GM18502 (cell line): Measurements from ENCODE around the gene TMEM242.

ENCODE experiments used
- ATAC-seq: cut with Tn5 transposase; IDR thresholded peaks from one replicate; pipeline ENCODE4 v1.9.1; 2021; ENCODE audit warnings: mild to moderate bottlenecking; ENCODE audit not compliant: unreplicated experiment, poor library complexity

The TMEM242 gene

DNA sequence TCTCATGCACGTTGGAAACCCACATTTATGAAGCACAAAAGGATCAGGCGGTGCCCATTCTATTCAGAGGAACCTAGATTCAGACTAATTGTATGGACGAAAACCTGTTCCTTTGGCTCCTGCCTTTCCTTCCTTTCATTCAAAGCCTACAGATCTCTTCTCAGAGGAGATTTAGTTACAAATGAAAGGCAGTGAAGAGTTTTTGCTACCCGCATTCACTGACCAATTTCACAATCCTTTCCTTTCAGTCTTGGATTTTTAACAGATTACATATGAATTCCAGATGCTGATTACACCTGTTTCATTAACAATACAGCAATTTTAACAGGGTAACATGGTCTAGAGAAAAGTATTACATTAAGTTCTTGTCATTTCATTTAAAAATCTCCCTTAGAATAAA is 32.0 kb downstream of the TMEM242 start:
- no peak for ATAC-seq

- no peak for ATAC-seq
These were observed 32.5 kb downstream of the TMEM242 start for GRCh38 chr6:157290797-157291196.

DNA sequence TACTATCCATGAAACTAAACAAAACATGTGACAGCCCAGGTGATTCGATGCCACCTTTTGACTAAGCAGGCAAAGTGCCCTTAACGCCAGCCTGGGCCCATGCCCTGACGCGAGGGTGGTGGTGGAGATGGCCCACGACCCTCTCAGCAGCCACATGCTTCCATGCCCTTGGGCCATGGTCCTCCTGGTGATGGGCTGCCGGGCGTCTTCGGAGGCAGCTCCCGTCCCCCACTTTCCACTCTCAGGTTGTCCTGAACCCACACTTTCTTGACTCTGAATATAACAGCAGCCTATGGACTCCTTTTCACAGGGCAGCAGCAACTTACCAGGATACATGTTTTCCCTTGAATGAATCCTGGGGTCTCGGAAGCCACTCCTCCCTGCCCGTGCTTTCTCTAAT is 33.6 kb downstream of the TMEM242 start:
- no peak for ATAC-seq

DNA sequence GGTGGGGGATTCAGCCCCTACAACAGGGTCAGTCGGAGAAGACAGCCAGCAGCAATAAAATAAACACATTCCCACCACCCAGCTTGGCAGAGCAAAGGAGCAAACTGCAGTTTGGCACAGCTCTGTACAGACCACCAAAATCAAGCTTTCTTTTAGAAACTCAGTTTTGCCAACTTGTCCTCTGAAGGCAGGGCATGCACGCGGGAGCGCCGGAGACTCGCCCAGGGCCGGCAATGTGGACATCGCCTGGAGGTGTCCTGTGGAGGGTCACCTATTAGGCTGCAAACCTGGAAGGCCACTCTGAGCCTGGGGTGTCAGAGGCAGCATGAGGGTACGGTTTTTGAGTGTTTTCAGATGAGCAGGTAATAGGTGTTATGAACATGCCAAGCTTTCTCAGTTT is 34.7 kb downstream of the TMEM242 start:
- ATAC-seq, result no peak

- no peak for ATAC-seq
These were observed 35.4 kb downstream of the TMEM242 start for GRCh38 chr6:157287923-157288322.

- ATAC-seq, result no peak
These were observed 36.0 kb downstream of the TMEM242 start for GRCh38 chr6:157287247-157287850.

DNA sequence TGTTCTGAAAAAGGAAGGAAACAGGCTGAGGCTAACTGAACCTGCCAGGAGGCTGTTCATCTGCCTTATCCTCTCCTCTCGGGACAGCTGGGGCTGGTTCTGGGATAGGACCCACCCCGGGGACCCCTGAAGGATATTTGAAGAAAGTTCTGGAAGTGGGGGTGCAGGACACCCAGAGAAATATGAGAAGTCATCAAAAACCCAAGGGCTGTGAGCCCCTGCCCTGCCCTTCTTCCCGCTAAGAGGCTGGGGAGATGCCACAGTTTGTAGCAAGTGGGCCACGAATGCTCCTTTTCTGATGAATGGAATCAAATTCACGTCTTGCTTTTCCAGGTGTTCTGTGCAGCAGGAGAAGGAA is 37.9 kb downstream of the TMEM242 start:
- no peak for ATAC-seq

- ATAC-seq, result no peak
These were observed 38.4 kb downstream of the TMEM242 start for GRCh38 chr6:157284738-157285421.

DNA sequence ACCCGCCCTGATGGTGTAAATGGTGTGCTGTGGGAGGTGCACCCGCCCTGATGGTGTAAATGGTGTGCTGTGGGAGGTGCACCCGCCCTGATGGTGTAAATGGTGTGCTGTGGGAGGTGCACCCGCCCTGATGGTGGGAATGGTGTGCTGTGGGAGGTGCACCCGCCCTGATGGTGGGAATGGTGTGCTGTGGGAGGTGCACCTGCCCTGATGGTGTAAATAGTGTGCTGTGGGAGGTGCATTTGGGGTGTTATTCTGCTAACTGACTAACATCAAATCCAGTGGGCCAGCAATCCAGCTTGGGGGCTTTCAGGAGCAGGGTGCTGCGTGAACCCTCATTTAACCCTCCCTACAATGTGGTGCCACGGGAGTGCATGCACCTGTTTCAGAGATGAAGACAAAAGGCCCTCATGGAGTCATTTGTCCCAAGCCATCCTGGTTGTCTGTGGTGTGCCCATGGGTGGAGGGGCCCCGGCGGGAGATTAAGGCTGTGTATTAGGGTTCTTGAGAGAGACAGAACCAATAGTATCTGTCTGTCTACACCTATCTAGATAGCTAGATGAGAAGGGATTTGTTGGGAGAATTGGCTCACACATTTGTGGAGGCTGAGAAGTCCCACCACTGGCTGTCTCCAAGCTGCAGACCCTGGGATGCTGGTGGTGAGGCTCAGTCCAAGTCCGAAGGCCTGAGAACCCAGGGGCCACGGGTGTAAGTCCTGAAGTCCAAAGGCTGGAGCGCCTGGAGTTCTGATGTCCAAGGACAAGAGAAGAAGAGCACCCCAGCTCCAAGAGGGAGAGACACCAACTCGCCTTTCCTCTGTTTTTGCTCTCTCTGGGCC is 39.2 kb downstream of the TMEM242 start:
- no peak for ATAC-seq

GRCh38 chr6:157283330-157283898 is 39.9 kb downstream of the TMEM242 start:
- no peak for ATAC-seq

DNA sequence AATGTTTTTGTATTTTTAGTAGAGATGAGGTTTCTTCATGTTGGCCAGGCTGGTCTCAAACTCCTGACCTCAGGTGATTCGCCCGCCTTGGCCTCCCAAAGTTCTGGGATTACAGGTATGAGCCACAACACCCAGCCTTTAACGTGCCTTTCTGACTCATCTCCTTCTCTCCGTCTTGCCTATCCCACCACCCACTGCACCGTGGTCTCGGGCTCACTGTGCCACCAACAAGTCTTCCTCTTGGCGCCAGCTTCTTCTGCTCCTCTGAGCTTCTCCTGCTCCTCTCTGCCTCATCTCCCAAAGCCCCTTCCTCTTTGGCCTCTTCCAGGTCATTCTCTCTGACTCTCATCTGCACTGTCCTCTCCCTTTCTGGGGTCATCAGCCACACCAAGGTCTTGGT is 41.0 kb downstream of the TMEM242 start:
- no peak for ATAC-seq

GRCh38 chr6:157281570-157281969 is 41.7 kb downstream of the TMEM242 start:
- no peak for ATAC-seq

GRCh38 chr6:157280947-157281346 is 42.4 kb downstream of the TMEM242 start:
- ATAC-seq, result no peak

- no peak for ATAC-seq
These were observed 43.2 kb downstream of the TMEM242 start for GRCh38 chr6:157280157-157280556.

DNA sequence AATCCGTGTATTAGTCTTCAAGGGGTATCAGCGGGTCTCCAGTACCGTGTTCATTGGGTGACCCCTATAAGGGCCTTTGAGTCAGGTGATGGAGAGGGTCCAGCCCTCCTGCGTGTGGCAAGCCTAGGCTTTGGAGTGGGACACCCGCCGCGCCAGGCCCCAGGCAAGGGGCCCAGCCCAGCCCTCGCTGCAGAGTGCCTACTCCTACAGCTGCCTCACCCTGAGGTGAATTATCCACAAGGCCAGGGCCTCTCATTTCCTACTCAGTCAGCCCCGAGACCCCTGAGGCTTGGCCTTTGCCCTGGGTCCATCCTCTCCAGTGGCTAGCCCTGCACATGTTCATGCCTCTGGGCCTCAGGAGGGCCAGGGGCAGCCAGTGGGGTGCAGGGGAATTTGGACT is 45.1 kb downstream of the TMEM242 start:
- no peak for ATAC-seq

DNA sequence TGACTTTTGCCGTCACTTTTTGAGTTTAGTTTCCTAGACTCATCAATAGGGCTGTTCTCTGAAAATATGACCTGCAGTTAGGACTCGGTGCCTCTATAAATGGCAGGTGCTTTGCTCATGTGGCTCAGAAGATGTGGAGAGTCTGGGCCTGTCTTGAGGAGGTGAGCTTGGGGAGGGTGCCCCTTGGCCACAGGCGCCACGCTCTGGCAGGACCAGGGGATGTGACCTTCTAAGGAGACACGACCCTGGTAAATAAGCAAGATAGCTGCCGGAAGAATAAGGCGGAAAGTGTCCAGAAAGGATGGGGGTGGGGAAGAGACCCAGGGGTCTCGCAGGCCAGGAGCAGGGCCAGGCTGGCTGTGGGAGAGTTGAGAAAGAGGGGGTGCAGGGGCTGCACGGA is 46.6 kb downstream of the TMEM242 start:
- ATAC-seq, result no peak

GRCh38 chr6:157276134-157276532 is 47.2 kb downstream of the TMEM242 start:
- no peak for ATAC-seq

GRCh38 chr6:157274471-157275226 is 48.7 kb downstream of the TMEM242 start:
- peak; percentile 95 for ATAC-seq

GRCh38 chr6:157273756-157274470 is 49.4 kb downstream of the TMEM242 start:
- ATAC-seq, result peak; percentile 56
